DMS 273 (cell line): Measurements from ENCODE around the gene UACA.

Experiments used
- DNase-seq: peaks from one replicate; lab custom pipeline; 2025; ENCODE audit not compliant: unreplicated experiment; lab: John Stamatoyannopoulos, UW

UACA gene

GRCh38 chr15:70783610-70784022 is 20.3 kb upstream of the UACA start:
- DNase-seq = no peak

GRCh38 chr15:70783041-70783440 is 19.7 kb upstream of the UACA start:
- no peak for DNase-seq

- no peak for DNase-seq
These were observed 17.9 kb upstream of the UACA start for GRCh38 chr15:70781236-70781635.

- DNase-seq = no peak
These were observed 15.1 kb upstream of the UACA start for GRCh38 chr15:70778258-70779076.

GRCh38 chr15:70777170-70777926 is 14.0 kb upstream of the UACA start:
- DNase-seq = no peak

- no peak for DNase-seq
These were observed 11.8 kb upstream of the UACA start for GRCh38 chr15:70775160-70775559.

- DNase-seq = no peak
These were observed 9.0 kb upstream of the UACA start for GRCh38 chr15:70772402-70772801.

- DNase-seq = no peak
These were observed 7.5 kb upstream of the UACA start for GRCh38 chr15:70770863-70771262.

- DNase-seq = no peak
These were observed 5.0 kb upstream of the UACA start for GRCh38 chr15:70768257-70768883.

GRCh38 chr15:70767667-70768066 is 4.3 kb upstream of the UACA start:
- DNase-seq = no peak

- DNase-seq = peak; percentile 23
These were observed 3.2 kb upstream of the UACA start for GRCh38 chr15:70766597-70766996.

- DNase-seq = no peak
These were observed 2.3 kb upstream of the UACA start for GRCh38 chr15:70765504-70766281.

- DNase-seq = no peak
These were observed 782 bp upstream of the UACA start for GRCh38 chr15:70763950-70764730.

- DNase-seq = peak; percentile 53
These were observed 764 bp downstream of the UACA start for GRCh38 chr15:70762469-70763119.

GRCh38 chr15:70761931-70762468 is 1.4 kb downstream of the UACA start:
- DNase-seq = no peak

GRCh38 chr15:70761046-70761445 is 2.3 kb downstream of the UACA start:
- DNase-seq = no peak

GRCh38 chr15:70758790-70759462 is 4.4 kb downstream of the UACA start:
- DNase-seq = no peak

- no peak for DNase-seq
These were observed 5.7 kb downstream of the UACA start for GRCh38 chr15:70757627-70758026.

- DNase-seq = no peak
These were observed 8.5 kb downstream of the UACA start for GRCh38 chr15:70754862-70755261.
